HFF-Myc (cell line): ENCODE results near the gene LDB2.

Source experiments
- DNase-seq: peaks from one replicate; pipeline ENCODE4 v3.0.0-alpha.2; 2011; ENCODE audit warnings: low read depth; ENCODE audit errors: extremely low read depth
- H3K4me3 ChIP-seq: replicated peaks from 2 replicates; pipeline ENCODE4 v1.5.1; 2011; ENCODE audit warnings: low read depth, mild to moderate bottlenecking, control low read depth, low read length
- CTCF ChIP-seq: IDR thresholded peaks from 2 replicates; pipeline ENCODE4 v1.5.1; 2012; ENCODE audit warnings: mild to moderate bottlenecking, low read depth, low read length, control low read depth; ENCODE audit errors: missing control alignments

LDB2 gene

GRCh38 chr4:16513876-16514275, 384.6 kb downstream of the LDB2 start:
- no peak for DNase-seq
- no peak overlapping the region for H3K4me3 ChIP-seq
- TF ChIP-seq CTCF, result no peak

GRCh38 chr4:16508968-16509367, 389.5 kb downstream of the LDB2 start:
- DNase-seq, result no peak
- H3K4me3 ChIP-seq, result no peak overlapping the region
- TF ChIP-seq CTCF, result peak; percentile 52

- TF ChIP-seq CTCF, result peak; percentile 44
- DNase-seq, result no peak
- no peak overlapping the region for H3K4me3 ChIP-seq
These were observed 392.7 kb downstream of the LDB2 start for GRCh38 chr4:16505726-16506125.

GRCh38 chr4:16505267-16505666, 393.2 kb downstream of the LDB2 start:
- no peak for DNase-seq
- H3K4me3 ChIP-seq, result no peak overlapping the region
- TF ChIP-seq CTCF, result no peak

GRCh38 chr4:16503421-16504100, 394.9 kb downstream of the LDB2 start:
- no peak overlapping the region for H3K4me3 ChIP-seq
- DNase-seq, result no peak
- no peak for TF ChIP-seq CTCF

- no peak for TF ChIP-seq CTCF
- DNase-seq, result no peak
- H3K4me3 ChIP-seq, result no peak overlapping the region
These were observed 399.5 kb downstream of the LDB2 start for GRCh38 chr4:16498978-16499377.

GRCh38 chr4:16496501-16496900, 401.9 kb downstream of the LDB2 start:
- DNase-seq, result peak; percentile 39
- TF ChIP-seq CTCF, result no peak
- H3K4me3 ChIP-seq, result no peak overlapping the region
